DMS53 (cell line): ENCODE data around the gene IRAK2.
A peak's percentile ranks its signal among the peaks of the same experiment; 100 is the strongest.

Source experiments
- DNase-seq: peaks from one replicate; lab custom pipeline; 2025; lab: John Stamatoyannopoulos, UW

IRAK2 gene

GRCh38 chr3:10189557-10190354 lies 25.0 kb downstream of the IRAK2 start:
- DNase-seq = no peak

- peak; percentile 64 for DNase-seq
These were observed 28.4 kb downstream of the IRAK2 start for GRCh38 chr3:10192953-10193691.

- DNase-seq = no peak
These were observed 29.1 kb downstream of the IRAK2 start for GRCh38 chr3:10193692-10194327.

GRCh38 chr3:10194328-10195071 lies 29.8 kb downstream of the IRAK2 start:
- no peak for DNase-seq

- DNase-seq = no peak
These were observed 30.8 kb downstream of the IRAK2 start for GRCh38 chr3:10195366-10196089.

GRCh38 chr3:10196389-10197052 lies 31.8 kb downstream of the IRAK2 start:
- DNase-seq = no peak

GRCh38 chr3:10198226-10198625 lies 33.5 kb downstream of the IRAK2 start:
- DNase-seq = no peak

GRCh38 chr3:10198761-10199649 lies 34.3 kb downstream of the IRAK2 start:
- no peak for DNase-seq

GRCh38 chr3:10204921-10205320 lies 40.2 kb downstream of the IRAK2 start:
- DNase-seq = no peak

- DNase-seq = no peak
These were observed 40.9 kb downstream of the IRAK2 start for GRCh38 chr3:10205451-10206165.

GRCh38 chr3:10206166-10206511 lies 41.4 kb downstream of the IRAK2 start:
- no peak for DNase-seq

- no peak for DNase-seq
These were observed 48.6 kb downstream of the IRAK2 start for GRCh38 chr3:10213156-10213792.

- no peak for DNase-seq
These were observed 51.1 kb downstream of the IRAK2 start for GRCh38 chr3:10215578-10216368.

GRCh38 chr3:10217359-10217758 lies 52.6 kb downstream of the IRAK2 start:
- DNase-seq = no peak

- no peak for DNase-seq
These were observed 55.0 kb downstream of the IRAK2 start for GRCh38 chr3:10219737-10220136.

GRCh38 chr3:10223676-10224639 lies 59.2 kb downstream of the IRAK2 start:
- no peak for DNase-seq
